T-helper 2 cell treated with Interferon-gamma antibody and Interleukin-4, amounts not matched to agents 100 ng/mL and 5 ng/mL, for 36 hours (primary cell): Measurements from ENCODE around the gene BCCIP. TPM values are rescaled to one million over a fixed set of nuclear protein-coding genes. Genes with fewer than 3 reads are reported as not detected.

Experiments used
- intact Hi-C: fragments of 100-400 bp; cut with micrococcal nuclease; formaldehyde crosslinking; loops from one replicate; pipeline ENCODE4 v1.15.1; 2023
- total RNA-seq: library from RNA; stranded (reverse); gene quantifications from 2 replicates; pipeline ENCODE4 v1.2.3, GENCODE V29; 2022

Gene BCCIP
- total RNA-seq, 1 donor from 2014 or later = 73.2 TPM

DNA sequence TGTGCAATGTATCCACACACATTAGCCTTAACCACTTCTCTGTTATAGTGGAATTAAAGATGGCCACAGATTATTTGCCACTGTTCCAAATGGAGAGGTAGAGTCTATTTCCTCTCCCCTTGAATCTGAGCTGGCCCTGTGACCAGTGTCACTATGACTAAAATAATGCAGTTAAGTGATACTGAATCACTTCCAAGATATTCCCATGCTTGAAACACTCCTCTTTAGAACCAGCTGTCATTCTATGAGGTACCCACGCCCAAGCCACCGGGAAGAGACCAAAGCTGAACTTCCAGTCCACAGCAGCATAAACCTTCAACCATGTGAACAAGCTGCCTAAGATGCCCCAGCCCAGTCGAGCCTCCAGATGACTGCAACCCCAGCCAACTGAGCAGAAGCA is 59.9 kb downstream of the BCCIP start:
- intact Hi-C loops = no loop called here

Other genes starting within 250 kb of the BCCIP start
- gene TEX36, start 140.4 kb upstream of the BCCIP start, total RNA-seq = not detected in 2 replicates
- 40.8 and 44.0 TPM in 2 replicates for gene EDRF1, start 103.8 kb upstream of the BCCIP start, total RNA-seq
- 0.09 and 0.16 TPM in 2 replicates for gene MMP21, start 47.7 kb upstream of the BCCIP start, total RNA-seq
- gene UROS, start 288 bp upstream of the BCCIP start, total RNA-seq = 49.7 and 51.8 TPM in 2 replicates
- 7.3 and 8.7 TPM in 2 replicates for gene DHX32, start 57.7 kb downstream of the BCCIP start, total RNA-seq
- 0.14 TPM in 1 of 2 replicates, not detected in the other for gene FANK1, start 73.0 kb downstream of the BCCIP start, total RNA-seq